ENCODE results near the gene APEX2. TPM values are rescaled to one million over a fixed set of nuclear protein-coding genes. Genes with fewer than 3 reads are reported as not detected.

APEX2 gene
- polyA plus RNA-seq (2012; ENCODE audit: insufficient read length, low read depth) = 17.3 TPM

DNA sequence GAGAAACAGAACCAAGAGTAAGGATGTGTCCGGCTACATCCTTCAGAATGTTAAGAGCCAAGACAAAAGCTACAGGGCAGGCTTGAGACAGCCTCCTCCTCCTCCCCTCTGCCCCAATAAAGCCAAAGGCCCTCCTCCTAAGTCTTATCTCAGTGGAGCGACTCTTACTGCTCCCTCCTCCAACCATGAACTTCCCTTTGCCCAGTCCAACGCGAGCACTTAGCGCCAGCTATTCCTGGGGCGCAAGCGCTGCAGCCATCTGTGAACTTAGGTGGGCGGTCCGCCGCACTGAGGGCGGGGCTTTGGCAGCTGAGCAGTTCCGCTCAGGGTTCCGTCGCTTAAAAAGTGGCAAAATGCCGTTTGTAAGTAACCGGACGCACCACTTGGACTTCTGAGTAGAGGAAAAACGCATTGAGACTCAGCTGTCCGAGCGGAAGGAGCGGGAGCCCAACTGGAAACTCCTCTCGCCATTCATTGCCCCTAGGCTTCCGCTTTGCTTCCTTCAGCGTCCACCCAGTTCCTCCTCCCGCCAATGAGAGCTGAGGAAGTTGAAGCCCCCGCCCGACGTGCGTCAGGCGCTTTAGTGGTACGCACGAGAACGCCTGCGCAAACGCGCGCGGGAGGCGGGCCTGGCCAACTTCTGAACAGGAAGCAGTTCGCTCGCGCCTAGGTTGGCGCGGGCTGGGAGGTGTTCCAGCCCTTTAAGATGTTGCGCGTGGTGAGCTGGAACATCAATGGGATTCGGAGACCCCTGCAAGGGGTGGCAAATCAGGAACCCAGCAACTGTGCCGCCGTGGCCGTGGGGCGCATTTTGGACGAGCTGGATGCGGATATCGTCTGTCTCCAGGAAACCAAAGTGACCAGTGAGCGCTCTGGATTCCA lies at the start of gene APEX2:
TSS of gene APEX2 (plus strand) at position 647 of the 882 bp plus-strand sequence. CDS start at position 707, 60 bp downstream.
- TF ChIP-seq, protein P1, sequence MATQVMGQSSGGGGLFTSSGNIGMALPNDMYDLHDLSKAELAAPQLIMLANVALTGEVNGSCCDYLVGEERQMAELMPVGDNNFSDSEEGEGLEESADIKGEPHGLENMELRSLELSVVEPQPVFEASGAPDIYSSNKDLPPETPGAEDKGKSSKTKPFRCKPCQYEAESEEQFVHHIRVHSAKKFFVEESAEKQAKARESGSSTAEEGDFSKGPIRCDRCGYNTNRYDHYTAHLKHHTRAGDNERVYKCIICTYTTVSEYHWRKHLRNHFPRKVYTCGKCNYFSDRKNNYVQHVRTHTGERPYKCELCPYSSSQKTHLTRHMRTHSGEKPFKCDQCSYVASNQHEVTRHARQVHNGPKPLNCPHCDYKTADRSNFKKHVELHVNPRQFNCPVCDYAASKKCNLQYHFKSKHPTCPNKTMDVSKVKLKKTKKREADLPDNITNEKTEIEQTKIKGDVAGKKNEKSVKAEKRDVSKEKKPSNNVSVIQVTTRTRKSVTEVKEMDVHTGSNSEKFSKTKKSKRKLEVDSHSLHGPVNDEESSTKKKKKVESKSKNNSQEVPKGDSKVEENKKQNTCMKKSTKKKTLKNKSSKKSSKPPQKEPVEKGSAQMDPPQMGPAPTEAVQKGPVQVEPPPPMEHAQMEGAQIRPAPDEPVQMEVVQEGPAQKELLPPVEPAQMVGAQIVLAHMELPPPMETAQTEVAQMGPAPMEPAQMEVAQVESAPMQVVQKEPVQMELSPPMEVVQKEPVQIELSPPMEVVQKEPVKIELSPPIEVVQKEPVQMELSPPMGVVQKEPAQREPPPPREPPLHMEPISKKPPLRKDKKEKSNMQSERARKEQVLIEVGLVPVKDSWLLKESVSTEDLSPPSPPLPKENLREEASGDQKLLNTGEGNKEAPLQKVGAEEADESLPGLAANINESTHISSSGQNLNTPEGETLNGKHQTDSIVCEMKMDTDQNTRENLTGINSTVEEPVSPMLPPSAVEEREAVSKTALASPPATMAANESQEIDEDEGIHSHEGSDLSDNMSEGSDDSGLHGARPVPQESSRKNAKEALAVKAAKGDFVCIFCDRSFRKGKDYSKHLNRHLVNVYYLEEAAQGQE (IDR thresholded peaks at IDR 0.05; ENCODE audit: insufficient read depth in 1 of 2, low read depth in 2 of 2, low read length in 2 of 2) = 0 out of 4 replicates have a peak, but pooled peaks of 1 of the 2 experiments have one; percentile 14
- peak; percentile 42 for TF ChIP-seq FOXP2 (optimal IDR thresholded peaks at IDR 0.05; ENCODE audit: borderline replicate concordance, extremely low read depth, extremely low read length, insufficient read depth)
- TF ChIP-seq SIN3A (IDR thresholded peaks at IDR 0.05; ENCODE audit: borderline replicate concordance, insufficient read depth, low read length) = no peak
- peak; percentile 74 for TF ChIP-seq POLR2AphosphoS5 (IDR thresholded peaks at IDR 0.05; ENCODE audit: low read depth, low read length)
- peak; percentile 74; the same call in 1 of the 2 replicates for TF ChIP-seq TAF1 (IDR thresholded peaks at IDR 0.05; ENCODE audit: borderline replicate concordance, insufficient read depth, low read length)

DNA sequence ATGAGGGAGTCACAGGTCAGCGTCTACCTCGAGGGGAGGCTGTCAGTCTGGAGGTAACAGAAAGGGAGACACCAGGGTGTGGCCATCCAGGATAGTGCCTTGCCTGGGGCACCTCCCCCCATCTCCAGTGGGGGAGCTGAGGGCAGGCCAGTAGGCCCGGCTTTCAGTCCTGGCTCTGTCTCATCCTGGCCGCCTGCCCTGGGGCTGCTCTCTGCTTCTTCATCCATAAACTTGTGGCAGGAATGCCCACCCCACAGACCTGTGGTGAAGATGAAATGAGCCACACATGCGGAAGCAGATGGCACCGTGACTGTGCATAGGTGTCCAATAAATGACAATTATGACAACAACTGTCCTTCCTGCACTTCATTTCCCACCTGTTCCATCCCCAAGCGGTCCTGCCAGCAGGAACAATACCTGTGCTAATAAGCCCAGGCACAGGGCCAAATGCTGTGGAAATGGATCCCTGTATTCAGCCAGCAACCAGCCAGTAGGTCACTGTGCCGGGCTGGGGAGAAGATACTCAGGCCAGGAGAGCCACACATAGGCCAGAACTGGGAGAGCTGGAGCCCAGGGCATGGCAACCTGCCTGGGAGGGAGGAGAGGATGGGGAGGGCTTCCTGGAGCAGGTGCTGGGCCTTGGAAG lies 49.3 kb upstream of the APEX2 start:
- TF ChIP-seq FOXP2 (optimal IDR thresholded peaks at IDR 0.05; ENCODE audit: borderline replicate concordance, extremely low read depth, extremely low read length, insufficient read depth) (no peak), SIN3A (IDR thresholded peaks at IDR 0.05; ENCODE audit: borderline replicate concordance, insufficient read depth, low read length) (no peak), TAF1 (IDR thresholded peaks at IDR 0.05; ENCODE audit: borderline replicate concordance, insufficient read depth, low read length) (no peak), POLR2AphosphoS5 (IDR thresholded peaks at IDR 0.05; ENCODE audit: low read depth, low read length) (no peak)
- TF ChIP-seq, protein P1 (IDR thresholded peaks at IDR 0.05; ENCODE audit: insufficient read depth in 1 of 2, low read depth in 2 of 2, low read length in 2 of 2) = no peak

DNA sequence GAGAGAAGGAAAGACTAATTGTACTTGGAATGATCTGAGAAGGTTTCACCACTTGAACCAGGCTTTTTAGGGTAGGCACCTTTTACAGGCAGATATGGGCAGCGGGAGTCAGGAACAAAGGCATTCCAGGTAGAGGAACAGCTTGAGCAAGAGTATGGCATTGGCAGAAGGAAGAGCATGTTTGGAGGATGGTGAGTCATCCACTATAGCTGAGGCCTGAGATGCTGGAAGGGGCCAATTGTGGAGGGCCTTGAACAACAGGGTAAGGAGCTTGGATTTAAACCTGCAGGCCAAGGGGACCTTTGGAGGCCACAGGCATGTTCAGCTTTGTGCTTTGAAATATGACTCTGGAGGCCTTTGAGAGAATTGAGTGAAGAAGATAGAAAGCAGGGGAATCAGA lies 38.4 kb upstream of the APEX2 start:
- TF ChIP-seq SIN3A (IDR thresholded peaks at IDR 0.05; ENCODE audit: borderline replicate concordance, insufficient read depth, low read length) = no peak
- TF ChIP-seq FOXP2 (optimal IDR thresholded peaks at IDR 0.05; ENCODE audit: borderline replicate concordance, extremely low read depth, extremely low read length, insufficient read depth) = no peak
- TF ChIP-seq POLR2AphosphoS5 (IDR thresholded peaks at IDR 0.05; ENCODE audit: low read depth, low read length) = no peak
- TF ChIP-seq, protein P1 (IDR thresholded peaks at IDR 0.05; ENCODE audit: insufficient read depth in 1 of 2, low read depth in 2 of 2, low read length in 2 of 2) = no peak
- TF ChIP-seq TAF1 (IDR thresholded peaks at IDR 0.05; ENCODE audit: borderline replicate concordance, insufficient read depth, low read length) = no peak

GRCh38 chrX:54964766-54965497 lies 35.2 kb upstream of the APEX2 start:
- TF ChIP-seq FOXP2 (optimal IDR thresholded peaks at IDR 0.05; ENCODE audit: borderline replicate concordance, extremely low read depth, extremely low read length, insufficient read depth) = no peak
- TF ChIP-seq SIN3A (IDR thresholded peaks at IDR 0.05; ENCODE audit: borderline replicate concordance, insufficient read depth, low read length) = no peak
- TF ChIP-seq, protein P1 (IDR thresholded peaks at IDR 0.05; ENCODE audit: insufficient read depth in 1 of 2, low read depth in 2 of 2, low read length in 2 of 2) = no peak
- TF ChIP-seq POLR2AphosphoS5 (IDR thresholded peaks at IDR 0.05; ENCODE audit: low read depth, low read length) = no peak
- TF ChIP-seq TAF1 (IDR thresholded peaks at IDR 0.05; ENCODE audit: borderline replicate concordance, insufficient read depth, low read length) = no peak

All from PFSK-1 (cell line).